OCI-LY7 (cell line): ENCODE results near the gene APLP2.

Experiments
- EZH2phosphoT487 ChIP-seq: fragments of 200-600 bp; sonication (generic); IDR thresholded peaks from 2 replicates; pipeline ENCODE4 v1.6.1; 2018; ENCODE audit warnings: low read depth, borderline replicate concordance, mild to moderate bottlenecking, mixed run types, antibody characterized with exemption, low read length, moderate library complexity, mixed read lengths
- TF ChIP-seq, protein P1 (sequence below): fragments of 200-600 bp; sonication (generic); conservative IDR thresholded peaks from 2 replicates; pipeline ENCODE4 v1.5.1; 2014; ENCODE audit warnings: mild to moderate bottlenecking, antibody characterized with exemption, low read length, moderate library complexity, mixed read lengths

DNA sequence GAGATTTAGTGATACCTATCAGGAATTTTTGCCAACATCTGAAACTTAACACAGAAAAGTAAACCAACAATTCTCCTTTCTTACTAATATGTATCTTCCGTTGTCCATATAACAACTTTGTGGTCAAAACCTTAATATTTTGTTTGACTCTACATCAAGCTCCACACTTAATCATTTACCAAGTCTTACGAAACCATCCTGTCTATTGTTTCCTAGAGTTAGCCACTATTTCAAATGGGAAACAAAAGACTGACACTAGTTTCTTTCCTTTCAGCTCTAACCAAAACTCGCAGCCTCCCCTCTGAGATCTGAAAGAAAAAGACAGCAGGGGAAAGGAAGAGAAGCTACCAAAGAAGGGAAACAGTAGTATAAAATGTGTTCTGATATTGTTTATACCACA is 40.6 kb upstream of the APLP2 start:
- TF ChIP-seq, protein P1, sequence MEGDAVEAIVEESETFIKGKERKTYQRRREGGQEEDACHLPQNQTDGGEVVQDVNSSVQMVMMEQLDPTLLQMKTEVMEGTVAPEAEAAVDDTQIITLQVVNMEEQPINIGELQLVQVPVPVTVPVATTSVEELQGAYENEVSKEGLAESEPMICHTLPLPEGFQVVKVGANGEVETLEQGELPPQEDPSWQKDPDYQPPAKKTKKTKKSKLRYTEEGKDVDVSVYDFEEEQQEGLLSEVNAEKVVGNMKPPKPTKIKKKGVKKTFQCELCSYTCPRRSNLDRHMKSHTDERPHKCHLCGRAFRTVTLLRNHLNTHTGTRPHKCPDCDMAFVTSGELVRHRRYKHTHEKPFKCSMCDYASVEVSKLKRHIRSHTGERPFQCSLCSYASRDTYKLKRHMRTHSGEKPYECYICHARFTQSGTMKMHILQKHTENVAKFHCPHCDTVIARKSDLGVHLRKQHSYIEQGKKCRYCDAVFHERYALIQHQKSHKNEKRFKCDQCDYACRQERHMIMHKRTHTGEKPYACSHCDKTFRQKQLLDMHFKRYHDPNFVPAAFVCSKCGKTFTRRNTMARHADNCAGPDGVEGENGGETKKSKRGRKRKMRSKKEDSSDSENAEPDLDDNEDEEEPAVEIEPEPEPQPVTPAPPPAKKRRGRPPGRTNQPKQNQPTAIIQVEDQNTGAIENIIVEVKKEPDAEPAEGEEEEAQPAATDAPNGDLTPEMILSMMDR = no peak
- TF ChIP-seq EZH2phosphoT487 = no peak
